B cell (primary cell): Measurements from ENCODE around the gene CLN5.

Experiments
- EZH2 ChIP-seq: IDR thresholded peaks from 2 replicates; pipeline ENCODE4 v1.6.1; 2012; ENCODE audit warnings: borderline replicate concordance, low read depth, mild to moderate bottlenecking, moderate library complexity, low read length; ENCODE audit not compliant: insufficient read depth, poor library complexity, severe bottlenecking
- TF ChIP-seq, protein P1 (sequence below): fragments of 200-600 bp; IDR thresholded peaks from one replicate; pipeline ENCODE4 v1.8.0; 2022; ENCODE audit warnings: antibody characterized with exemption, mild to moderate bottlenecking

GRCh38 chr13:77016888-77017623 lies 25.2 kb downstream of the CLN5 start:
- TF ChIP-seq, protein P1, sequence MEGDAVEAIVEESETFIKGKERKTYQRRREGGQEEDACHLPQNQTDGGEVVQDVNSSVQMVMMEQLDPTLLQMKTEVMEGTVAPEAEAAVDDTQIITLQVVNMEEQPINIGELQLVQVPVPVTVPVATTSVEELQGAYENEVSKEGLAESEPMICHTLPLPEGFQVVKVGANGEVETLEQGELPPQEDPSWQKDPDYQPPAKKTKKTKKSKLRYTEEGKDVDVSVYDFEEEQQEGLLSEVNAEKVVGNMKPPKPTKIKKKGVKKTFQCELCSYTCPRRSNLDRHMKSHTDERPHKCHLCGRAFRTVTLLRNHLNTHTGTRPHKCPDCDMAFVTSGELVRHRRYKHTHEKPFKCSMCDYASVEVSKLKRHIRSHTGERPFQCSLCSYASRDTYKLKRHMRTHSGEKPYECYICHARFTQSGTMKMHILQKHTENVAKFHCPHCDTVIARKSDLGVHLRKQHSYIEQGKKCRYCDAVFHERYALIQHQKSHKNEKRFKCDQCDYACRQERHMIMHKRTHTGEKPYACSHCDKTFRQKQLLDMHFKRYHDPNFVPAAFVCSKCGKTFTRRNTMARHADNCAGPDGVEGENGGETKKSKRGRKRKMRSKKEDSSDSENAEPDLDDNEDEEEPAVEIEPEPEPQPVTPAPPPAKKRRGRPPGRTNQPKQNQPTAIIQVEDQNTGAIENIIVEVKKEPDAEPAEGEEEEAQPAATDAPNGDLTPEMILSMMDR, result no peak
- TF ChIP-seq EZH2, result no peak
